GM12801 (cell line): ENCODE measurements around the gene MANEAL.

Source experiments
- TF ChIP-seq, protein P1 (sequence below): IDR thresholded peaks from one replicate; pipeline ENCODE4 v1.5.1; 2011; ENCODE audit warnings: control low read depth; ENCODE audit not compliant: insufficient read length; ENCODE audit errors: extremely low read depth

MANEAL gene

DNA sequence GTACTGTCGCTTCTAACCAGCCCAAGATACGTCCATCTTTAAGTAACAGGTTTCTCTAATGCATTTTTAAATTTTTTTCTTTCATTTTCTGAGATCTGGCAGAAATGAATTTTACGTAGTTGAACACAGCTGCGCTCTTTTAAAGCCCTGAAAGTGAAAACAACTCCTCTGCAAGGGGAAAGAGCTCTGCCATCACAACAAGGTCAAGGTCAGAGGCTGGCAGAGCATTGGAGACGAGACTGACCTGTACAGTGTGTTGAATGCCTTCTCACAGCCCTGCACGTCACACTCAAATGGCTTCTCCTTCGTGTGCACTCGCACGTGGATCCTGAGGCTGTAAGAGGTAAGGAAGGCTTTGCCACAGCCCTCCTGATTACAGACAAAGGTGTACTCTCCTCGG, 46.0 kb downstream of the MANEAL start:
- TF ChIP-seq, protein P1, sequence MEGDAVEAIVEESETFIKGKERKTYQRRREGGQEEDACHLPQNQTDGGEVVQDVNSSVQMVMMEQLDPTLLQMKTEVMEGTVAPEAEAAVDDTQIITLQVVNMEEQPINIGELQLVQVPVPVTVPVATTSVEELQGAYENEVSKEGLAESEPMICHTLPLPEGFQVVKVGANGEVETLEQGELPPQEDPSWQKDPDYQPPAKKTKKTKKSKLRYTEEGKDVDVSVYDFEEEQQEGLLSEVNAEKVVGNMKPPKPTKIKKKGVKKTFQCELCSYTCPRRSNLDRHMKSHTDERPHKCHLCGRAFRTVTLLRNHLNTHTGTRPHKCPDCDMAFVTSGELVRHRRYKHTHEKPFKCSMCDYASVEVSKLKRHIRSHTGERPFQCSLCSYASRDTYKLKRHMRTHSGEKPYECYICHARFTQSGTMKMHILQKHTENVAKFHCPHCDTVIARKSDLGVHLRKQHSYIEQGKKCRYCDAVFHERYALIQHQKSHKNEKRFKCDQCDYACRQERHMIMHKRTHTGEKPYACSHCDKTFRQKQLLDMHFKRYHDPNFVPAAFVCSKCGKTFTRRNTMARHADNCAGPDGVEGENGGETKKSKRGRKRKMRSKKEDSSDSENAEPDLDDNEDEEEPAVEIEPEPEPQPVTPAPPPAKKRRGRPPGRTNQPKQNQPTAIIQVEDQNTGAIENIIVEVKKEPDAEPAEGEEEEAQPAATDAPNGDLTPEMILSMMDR: no peak

GRCh38 chr1:37840711-37841110, 47.1 kb downstream of the MANEAL start:
- TF ChIP-seq, protein P1: no peak

DNA sequence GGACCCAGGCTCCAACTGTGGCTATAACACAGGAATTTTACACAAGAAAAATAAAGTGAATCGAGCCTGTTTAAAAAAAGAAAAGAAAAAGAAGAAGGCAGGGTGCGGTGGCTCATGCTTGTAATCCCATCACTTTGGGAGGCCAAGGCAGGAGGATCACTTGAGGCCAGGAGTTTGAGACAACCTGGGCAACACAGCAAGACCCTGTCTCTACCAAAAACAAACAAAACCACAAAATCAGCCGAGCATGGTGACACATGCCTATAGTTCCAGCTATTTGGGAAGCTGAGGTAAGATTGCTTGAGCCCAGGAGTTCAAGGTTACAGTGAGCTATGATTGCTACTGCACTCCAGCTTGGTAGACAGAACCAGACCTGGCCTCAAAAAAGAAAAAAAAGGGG, 48.0 kb downstream of the MANEAL start:
- TF ChIP-seq, protein P1: no peak

GRCh38 chr1:37844536-37844935, 50.9 kb downstream of the MANEAL start:
- TF ChIP-seq, protein P1: no peak

DNA sequence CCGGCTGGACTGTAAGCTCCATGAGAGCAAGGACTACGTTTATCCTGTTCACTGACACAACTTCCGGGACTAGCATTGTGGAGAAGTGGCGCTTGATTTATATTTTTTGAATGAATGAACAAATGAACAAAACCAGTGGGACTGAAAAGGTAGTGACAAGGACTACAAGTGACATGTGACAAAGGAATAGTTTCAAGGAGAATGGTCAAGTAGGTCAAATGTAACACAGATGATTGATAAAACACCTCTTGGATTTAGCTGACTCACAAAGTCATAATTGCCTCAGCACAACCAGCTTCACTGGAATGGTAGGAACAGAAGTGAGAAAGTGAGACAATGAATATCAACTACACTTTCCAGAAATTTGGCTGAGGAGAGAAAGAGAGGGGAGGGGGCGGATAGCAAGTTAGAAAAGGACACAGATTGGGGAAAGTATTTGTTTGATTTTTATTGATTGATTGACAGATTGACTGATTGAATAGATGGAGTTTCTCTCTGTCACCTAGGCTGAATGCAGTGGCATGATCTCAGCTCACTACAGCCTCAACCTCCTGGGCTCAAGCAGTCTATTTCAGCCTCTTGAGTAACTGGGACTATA, 51.5 kb downstream of the MANEAL start:
- TF ChIP-seq, protein P1: no peak

- TF ChIP-seq, protein P1: no peak
Measured at GRCh38 chr1:37845786-37846185, 52.1 kb downstream of the MANEAL start.

- TF ChIP-seq, protein P1: no peak
Measured at GRCh38 chr1:37846647-37847339, 53.1 kb downstream of the MANEAL start.
